Activated CD4-positive, alpha-beta T cell treated with anti-CD3 and anti-CD28 coated beads, Interleukin-2, amount 50 U/mL, for 4 hours (primary cell): ENCODE results near the gene INO80C.

Experiments
- DNase-seq, 2 experiments: peaks; one replicate each; pipeline ENCODE4 v3.0.0-alpha.2; 2020

The INO80C gene

DNA sequence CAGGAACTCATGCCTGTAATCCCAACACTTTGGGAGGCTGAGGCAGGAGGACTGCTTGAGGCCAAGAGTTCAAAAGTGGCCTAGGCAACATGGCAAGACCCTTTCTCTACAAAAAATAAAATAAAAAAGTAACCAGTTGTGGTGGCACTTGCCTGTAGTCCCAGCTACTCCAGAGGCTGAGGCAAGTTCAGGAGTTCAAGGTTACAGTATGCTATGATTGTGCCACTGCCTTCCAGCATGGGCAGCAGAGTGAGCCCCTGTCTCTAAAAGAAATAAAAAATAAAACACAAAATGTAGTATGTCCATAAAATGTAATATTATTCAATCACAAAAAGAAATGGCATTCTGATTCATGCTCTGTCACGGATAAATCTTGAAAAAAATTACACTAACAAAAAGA, 11.9 kb downstream of the INO80C start:
- no peak for DNase-seq

DNA sequence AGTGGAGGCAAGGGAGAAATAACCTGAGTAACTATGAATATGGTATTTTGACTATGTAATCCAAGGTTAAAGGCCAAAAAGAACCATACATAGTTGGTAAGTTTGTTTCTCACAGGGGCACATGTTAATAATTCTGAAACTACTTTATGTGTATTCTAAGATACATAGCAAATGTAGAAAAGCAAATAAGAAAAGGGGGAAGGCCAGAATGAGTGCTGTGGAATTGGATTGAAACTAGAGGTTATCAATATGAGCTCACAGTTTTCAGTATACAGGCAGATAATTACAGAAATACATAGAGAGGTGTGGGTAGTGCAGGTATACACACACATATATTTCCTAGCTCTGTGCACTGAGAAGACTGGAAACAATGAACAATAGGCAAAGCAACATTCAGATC, 13.7 kb downstream of the INO80C start:
- DNase-seq, result no peak

DNA sequence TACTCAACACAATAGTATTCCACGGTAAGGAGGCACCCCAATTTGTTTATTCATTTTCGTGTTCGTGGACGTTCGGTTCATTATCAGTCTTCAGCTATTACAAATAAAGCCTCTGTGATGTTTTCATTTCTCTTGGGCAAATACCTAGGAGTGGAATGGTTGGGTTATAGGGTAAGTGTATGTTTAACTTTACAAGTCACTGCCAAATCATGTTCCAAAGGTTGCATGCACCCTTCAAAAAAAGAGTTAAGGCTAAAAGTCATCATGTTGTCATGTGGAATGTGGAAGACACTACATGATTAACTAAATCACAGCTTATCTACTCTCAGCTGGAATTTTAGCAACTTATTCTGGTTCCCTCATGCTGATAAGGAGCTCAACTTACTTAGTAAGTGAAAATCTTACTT, 15.8 kb downstream of the INO80C start:
- no peak for DNase-seq

DNA sequence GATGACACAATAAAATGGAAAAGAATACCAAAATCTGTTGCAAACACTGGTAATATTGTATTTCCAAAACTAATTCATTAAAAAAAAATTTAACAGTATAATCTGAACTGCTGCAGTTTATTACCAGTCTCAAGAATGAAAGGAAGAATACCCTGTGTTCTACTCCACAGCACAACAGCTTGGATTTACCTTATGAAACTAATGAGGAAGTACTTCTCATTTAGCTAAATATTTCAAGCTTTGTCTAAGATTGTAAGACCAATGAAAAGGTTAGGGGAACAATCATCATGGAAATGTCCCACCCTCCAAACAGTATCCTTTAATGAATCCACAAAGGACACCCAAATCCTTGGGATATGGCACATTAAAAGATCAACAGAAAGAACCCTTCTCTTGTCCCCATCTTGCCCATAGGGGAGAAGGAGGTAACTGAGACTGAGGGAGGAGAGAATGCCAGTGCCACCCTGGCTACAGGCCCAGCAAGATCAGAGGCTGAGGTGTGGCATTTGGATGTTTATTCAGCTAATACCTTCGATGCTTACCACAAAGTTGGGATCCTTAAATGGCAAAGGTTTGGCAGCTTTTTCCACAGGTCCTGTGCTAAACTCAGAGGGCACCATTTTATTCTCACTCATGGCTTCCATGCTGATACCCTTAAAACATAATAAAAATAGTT, 17.7 kb downstream of the INO80C start:
- DNase-seq, result no peak

- peak in 1 of 2 experiments; percentile 18 for DNase-seq
Measured at GRCh38 chr18:35478520-35479435, 19.0 kb downstream of the INO80C start.

- DNase-seq, result no peak
Measured at GRCh38 chr18:35477974-35478373, 19.8 kb downstream of the INO80C start.

DNA sequence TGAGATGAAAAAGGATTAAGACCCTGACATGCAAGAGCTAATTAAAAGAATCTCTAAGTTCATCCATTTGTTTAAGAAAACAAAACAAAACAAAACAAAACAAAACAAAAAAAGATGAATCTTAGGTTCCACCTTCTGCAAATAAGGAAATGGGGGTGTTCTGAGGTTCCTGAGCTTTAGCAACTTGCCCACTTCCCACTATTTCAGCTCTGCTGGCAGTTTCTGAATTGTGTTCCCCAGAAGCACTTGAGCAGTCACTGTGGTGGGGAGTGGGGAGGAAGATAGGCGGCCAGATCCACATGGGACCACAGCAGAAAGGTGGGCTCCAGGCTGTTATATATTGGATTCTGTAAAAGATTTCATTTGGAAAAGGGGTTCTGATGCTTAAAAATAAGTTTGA, 20.3 kb downstream of the INO80C start:
- DNase-seq, result no peak

- DNase-seq, result no peak
Measured at GRCh38 chr18:35474884-35475283, 22.9 kb downstream of the INO80C start.

- DNase-seq, result no peak
Measured at GRCh38 chr18:35473562-35473961, 24.2 kb downstream of the INO80C start.

DNA sequence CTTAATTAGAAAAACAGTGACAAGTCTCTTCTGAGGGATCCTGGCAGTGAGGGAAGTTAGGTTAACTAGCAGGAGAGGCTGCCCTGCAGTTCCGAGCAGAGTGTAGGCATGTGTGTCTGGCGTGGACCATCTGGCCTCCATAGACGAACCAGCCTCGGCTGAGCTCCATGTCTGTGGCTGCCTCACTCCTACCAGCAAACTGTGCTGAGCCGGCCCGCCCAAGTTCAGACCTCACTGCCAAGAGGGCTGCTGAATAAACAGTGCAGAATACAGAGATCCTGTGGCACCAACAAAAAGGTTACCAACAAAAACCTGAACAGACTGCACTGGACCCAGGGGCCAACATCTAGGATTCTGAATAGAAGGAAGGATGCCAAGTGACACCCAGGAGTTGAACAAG, 27.3 kb downstream of the INO80C start:
- no peak for DNase-seq

- no peak for DNase-seq
Measured at GRCh38 chr18:35469725-35470124, 28.0 kb downstream of the INO80C start.

- no peak for DNase-seq
Measured at GRCh38 chr18:35468711-35469110, 29.0 kb downstream of the INO80C start.

- no peak for DNase-seq
Measured at GRCh38 chr18:35467624-35468016, 30.1 kb downstream of the INO80C start.

GRCh38 chr18:35466815-35467623, 30.7 kb downstream of the INO80C start:
- DNase-seq, result no peak

DNA sequence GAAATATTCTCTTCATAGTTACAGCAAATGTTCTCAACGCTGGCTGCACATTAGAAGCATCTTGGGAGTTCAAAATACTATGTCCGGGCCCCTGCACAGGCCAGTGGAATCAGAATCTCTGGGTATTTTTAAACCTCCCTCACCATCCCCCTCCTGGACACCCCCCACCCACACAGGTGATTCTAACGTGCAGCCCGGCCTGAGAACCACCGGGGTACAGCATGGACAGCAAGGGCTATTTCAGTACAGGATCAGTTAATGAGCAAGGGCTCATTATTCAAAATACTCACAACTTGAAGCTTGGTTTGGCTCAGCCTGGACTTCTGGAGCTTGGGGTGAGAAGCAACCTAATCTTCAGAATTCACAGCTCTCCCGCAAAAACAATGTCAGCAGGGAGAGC, 31.4 kb downstream of the INO80C start:
- no peak for DNase-seq

GRCh38 chr18:35465329-35465728, 32.4 kb downstream of the INO80C start:
- DNase-seq, result no peak

DNA sequence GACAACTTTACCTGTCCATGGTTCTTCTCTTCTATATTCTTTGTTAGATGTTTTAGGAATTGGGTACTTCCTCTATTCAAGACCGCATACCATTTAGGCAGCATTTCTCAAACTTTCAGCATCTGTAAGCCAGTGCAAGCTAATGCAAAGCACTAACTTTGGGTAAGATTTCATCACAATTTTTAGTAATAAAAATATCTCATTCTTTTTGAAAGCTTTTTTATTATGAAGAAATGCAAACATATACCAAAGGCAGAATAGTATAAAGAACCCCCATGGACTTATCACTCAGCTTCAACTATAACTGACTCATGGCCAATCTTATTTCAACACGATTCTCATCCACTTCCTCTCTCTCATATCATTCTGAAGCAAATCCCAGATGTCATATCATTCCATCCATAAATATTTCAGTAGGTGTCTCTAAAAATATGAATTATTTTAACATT, 32.9 kb downstream of the INO80C start:
- no peak for DNase-seq

DNA sequence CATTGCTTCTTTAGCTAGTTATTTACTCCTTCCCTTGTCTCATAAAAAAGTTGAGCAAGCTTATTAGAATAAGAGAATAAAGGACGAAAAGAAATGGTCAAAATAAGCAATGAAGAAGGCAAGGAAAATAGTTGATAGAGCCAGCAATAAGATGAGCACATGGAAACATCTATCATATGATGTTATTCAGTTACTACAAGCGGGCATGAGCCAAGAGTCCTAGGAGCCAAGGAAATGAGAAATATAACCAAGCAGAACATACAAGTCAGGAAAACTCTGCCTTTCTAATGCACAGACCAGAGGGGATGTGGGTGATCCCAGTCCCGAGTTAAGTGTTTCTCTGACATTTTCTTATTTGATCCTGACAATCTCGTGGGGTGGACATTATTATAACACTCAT, 33.9 kb downstream of the INO80C start:
- DNase-seq, result no peak

DNA sequence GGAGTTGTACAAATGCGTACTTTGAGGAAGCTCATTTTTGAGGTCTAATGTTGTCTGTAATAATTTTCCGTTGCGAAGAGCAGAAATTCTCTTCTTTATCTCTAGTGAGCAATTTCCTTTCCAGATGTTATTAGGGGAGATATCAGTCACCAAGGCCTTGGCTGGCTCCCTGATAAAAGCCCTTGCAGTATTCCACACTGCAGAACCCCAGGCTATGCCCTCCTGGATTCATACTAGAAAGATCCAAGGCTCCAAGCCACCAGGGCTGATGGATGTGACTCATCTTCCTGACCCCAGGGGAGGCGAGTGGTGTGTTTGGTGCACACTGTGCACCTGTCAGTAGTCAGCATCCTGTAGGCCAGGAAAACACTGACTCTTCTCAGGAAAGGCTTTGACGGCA, 34.7 kb downstream of the INO80C start:
- no peak for DNase-seq

DNA sequence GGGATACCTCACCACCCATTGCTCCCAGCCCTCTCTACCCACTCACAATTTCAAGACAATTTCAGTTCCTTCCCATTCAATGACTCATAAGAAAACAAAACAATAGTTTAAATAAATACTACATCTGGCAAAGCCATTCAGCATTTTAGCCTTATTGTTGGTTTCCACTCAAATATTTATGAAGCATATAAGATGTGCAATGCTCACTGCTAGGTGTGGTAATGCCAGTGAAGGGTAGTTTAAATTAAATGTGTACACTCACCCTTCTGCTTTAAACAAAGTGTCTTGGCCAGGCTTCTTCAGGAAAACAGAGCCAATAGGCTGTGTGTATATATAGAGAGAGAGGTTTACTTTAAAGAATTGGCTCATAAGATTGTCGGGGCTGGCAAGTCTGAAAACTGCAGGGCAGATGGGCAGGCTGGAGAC, 37.0 kb downstream of the INO80C start:
- DNase-seq, result no peak

DNA sequence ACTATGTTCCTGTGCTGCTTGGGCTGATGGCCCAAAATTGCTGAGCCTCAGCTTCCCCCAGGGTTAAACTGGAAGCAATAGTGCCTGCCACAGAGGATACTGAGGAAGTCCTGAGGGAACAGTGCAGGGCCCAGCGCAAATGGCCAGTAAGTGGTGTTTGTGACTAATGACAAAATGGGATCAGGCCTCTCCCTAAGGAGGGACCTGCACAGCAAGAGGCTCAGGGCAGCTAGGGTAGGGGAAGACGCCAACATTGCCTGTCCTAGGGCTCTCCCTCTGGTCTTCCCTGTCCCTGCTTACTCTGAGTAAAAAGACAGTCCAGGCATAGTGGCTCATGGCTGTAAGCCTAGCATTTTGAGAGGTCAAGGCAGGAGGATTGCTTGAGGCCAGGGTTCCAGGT, 37.8 kb downstream of the INO80C start:
- DNase-seq, result no peak

GRCh38 chr18:35458677-35459441, 38.9 kb downstream of the INO80C start:
- DNase-seq, result no peak

- no peak for DNase-seq
Measured at GRCh38 chr18:35458271-35458670, 39.5 kb downstream of the INO80C start.
